Measurements from ENCODE around the gene SLC16A11.

DNA sequence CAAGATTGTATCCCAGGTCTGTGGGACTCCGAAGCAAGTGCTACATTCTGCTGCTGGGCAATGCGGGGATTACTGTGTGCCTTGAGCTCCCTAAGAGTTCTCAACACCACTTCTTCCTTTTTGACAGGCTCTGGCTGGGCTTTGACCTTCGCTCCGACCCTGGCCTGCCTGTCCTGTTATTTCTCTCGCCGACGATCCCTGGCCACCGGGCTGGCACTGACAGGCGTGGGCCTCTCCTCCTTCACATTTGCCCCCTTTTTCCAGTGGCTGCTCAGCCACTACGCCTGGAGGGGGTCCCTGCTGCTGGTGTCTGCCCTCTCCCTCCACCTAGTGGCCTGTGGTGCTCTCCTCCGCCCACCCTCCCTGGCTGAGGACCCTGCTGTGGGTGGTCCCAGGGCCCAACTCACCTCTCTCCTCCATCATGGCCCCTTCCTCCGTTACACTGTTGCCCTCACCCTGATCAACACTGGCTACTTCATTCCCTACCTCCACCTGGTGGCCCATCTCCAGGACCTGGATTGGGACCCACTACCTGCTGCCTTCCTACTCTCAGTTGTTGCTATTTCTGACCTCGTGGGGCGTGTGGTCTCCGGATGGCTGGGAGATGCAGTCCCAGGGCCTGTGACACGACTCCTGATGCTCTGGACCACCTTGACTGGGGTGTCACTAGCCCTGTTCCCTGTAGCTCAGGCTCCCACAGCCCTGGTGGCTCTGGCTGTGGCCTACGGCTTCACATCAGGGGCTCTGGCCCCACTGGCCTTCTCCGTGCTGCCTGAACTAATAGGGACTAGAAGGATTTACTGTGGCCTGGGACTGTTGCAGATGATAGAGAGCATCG is 5.6 kb downstream of the SLC16A11 start:
- TF ChIP-seq CTCF (conservative IDR thresholded peaks at IDR 0.05; ENCODE audit: low read length) (peak; percentile 33; the same call in 1 of the 2 replicates), EZH2phosphoT487 (IDR thresholded peaks at IDR 0.05; ENCODE audit: borderline replicate concordance) (no peak)

Data from Loucy (cell line).